RCC 7860 (cell line): Measurements from ENCODE around the gene SCN3A.

Experiments
- DNase-seq: peaks from one replicate; pipeline ENCODE4 v3.0.0-alpha.2; 2015; ENCODE audit warnings: low spot score
- FAIRE-seq: peaks from 2 replicates; lab custom pipeline; 2012; peaks lifted over from hg19 to GRCh38; lab: Jason Lieb, UNC

SCN3A gene

GRCh38 chr2:165114346-165114939, 89.4 kb downstream of the SCN3A start:
- peak; percentile 79 for DNase-seq
- FAIRE-seq = peak; percentile 96

- DNase-seq = no peak
- FAIRE-seq = no peak
Measured at GRCh38 chr2:165113414-165113813, 90.4 kb downstream of the SCN3A start.

GRCh38 chr2:165112789-165113188, 91.1 kb downstream of the SCN3A start:
- FAIRE-seq (no peak), DNase-seq (no peak)

GRCh38 chr2:165112133-165112573, 91.7 kb downstream of the SCN3A start:
- no peak for DNase-seq
- FAIRE-seq = no peak

- no peak for DNase-seq
Measured at GRCh38 chr2:165110394-165110793, 93.5 kb downstream of the SCN3A start.

GRCh38 chr2:165109915-165110314, 93.9 kb downstream of the SCN3A start:
- DNase-seq (no peak), FAIRE-seq (no peak)

More at GRCh38 chr2:165110394-165110793, 93.5 kb downstream of the SCN3A start:
- no peak for FAIRE-seq

- FAIRE-seq (no peak), DNase-seq (no peak)
Measured at GRCh38 chr2:165105926-165106325, 97.9 kb downstream of the SCN3A start.

GRCh38 chr2:165087933-165088901, 115.6 kb downstream of the SCN3A start:
- FAIRE-seq (no peak), DNase-seq (no peak)

- FAIRE-seq = no peak
Measured at GRCh38 chr2:165086337-165086736, 117.5 kb downstream of the SCN3A start.

GRCh38 chr2:165083326-165083725, 120.5 kb downstream of the SCN3A start:
- DNase-seq = no peak
- FAIRE-seq = no peak

More at GRCh38 chr2:165086337-165086736, 117.5 kb downstream of the SCN3A start:
- no peak for DNase-seq

- DNase-seq (no peak), FAIRE-seq (no peak)
Measured at GRCh38 chr2:165082479-165082878, 121.4 kb downstream of the SCN3A start.

- DNase-seq (no peak), FAIRE-seq (no peak)
Measured at GRCh38 chr2:165081276-165081675, 122.6 kb downstream of the SCN3A start.

- no peak for DNase-seq
- no peak for FAIRE-seq
Measured at GRCh38 chr2:165079432-165079831, 124.4 kb downstream of the SCN3A start.

GRCh38 chr2:165078913-165079312, 124.9 kb downstream of the SCN3A start:
- DNase-seq (no peak), FAIRE-seq (no peak)

- FAIRE-seq (no peak), DNase-seq (no peak)
Measured at GRCh38 chr2:165074884-165075283, 129.0 kb downstream of the SCN3A start.

GRCh38 chr2:165074323-165074722, 129.5 kb downstream of the SCN3A start:
- no peak for FAIRE-seq

GRCh38 chr2:165070076-165070475, 133.8 kb downstream of the SCN3A start:
- DNase-seq (no peak), FAIRE-seq (no peak)

More at GRCh38 chr2:165074323-165074722, 129.5 kb downstream of the SCN3A start:
- DNase-seq = no peak

GRCh38 chr2:165069151-165069550, 134.7 kb downstream of the SCN3A start:
- DNase-seq (no peak), FAIRE-seq (no peak)

- no peak for DNase-seq
- FAIRE-seq = no peak
Measured at GRCh38 chr2:165068487-165068757, 135.4 kb downstream of the SCN3A start.

GRCh38 chr2:165067643-165068486, 136.0 kb downstream of the SCN3A start:
- no peak for FAIRE-seq
- DNase-seq = no peak

GRCh38 chr2:165064743-165065142, 139.1 kb downstream of the SCN3A start:
- FAIRE-seq (no peak), DNase-seq (no peak)
